CD4-positive, alpha-beta T cell treated with Interleukin-17A for 1 hour (primary cell): ENCODE data around the gene RIT2.
"Not testable (repeated sequence)": the region's sequence is repeated elsewhere in the genome, so short reads cannot be mapped to it uniquely, and the experiment has no call there.

ENCODE experiments used
- DNase-seq: peaks from one replicate; pipeline ENCODE4 v3.0.0-alpha.2; 2020

RIT2 gene

GRCh38 chr18:42814618-42815017 lies 300.9 kb downstream of the RIT2 start:
- DNase-seq, result no peak

DNA sequence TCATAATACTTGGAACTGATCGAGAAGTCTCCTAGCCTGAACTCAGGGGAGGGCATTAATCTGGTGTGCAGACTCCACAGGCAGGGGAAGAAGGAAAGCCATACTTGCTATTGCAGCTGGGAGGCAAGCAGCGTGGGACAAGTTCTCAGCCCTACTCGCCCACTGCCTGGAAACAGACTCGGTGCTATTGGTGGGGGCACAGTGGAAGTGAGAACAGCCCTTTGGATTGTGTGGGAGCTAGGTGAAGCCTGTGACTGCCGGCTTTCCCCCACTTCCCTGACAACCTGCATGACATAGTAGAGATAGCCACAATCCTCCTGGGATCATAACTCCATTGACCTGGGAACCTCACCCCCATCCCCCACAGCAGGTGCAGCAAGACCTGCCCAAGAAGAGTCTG lies 301.3 kb downstream of the RIT2 start:
- DNase-seq, result no peak

- no peak for DNase-seq
Observed at GRCh38 chr18:42813570-42813969, 301.9 kb downstream of the RIT2 start.

DNA sequence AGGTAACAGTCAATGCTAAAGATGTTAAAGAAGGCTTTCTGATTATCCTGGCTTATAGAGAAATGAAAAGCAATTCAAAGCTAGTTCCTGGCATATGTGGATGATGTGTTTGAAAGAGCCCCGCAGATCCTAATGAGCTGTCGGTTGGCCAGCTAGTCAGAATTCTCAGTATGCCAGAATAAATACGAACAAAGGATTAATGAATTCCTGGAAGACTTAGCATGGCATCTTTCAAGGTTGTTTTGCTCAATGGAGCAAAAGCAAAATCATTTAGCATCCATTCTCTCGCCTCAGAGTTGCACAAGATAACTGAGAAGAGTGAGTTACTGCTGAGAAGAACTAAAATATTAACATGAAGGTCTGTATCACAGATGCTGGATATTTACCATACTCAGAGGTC lies 307.6 kb downstream of the RIT2 start:
- DNase-seq, result no peak

GRCh38 chr18:42801706-42802105 lies 313.8 kb downstream of the RIT2 start:
- no peak for DNase-seq

- DNase-seq, result no peak
Observed at GRCh38 chr18:42798606-42799170, 316.8 kb downstream of the RIT2 start.

GRCh38 chr18:42795213-42795789 lies 320.2 kb downstream of the RIT2 start:
- DNase-seq, result not testable (repeated sequence)

DNA sequence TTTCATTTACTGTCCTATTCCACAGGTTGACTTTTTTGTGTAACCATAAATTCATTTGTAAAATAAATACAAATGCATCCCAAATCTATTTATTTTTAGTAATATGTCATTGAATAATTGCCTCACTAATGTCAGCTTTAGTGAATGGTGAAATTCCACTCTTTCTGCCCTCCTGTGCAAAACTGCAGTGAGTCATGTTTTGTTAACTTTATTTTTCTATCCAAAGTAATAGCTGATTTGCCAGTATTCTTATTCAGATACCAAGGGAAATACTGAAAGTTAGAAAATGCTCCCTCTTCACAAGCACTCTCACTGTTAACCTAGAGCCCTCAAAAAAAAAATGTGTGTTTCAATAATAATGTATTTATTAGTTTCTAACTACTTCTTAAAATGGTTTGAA lies 322.8 kb downstream of the RIT2 start:
- no peak for DNase-seq

GRCh38 chr18:42784632-42785031 lies 330.9 kb downstream of the RIT2 start:
- DNase-seq, result no peak

DNA sequence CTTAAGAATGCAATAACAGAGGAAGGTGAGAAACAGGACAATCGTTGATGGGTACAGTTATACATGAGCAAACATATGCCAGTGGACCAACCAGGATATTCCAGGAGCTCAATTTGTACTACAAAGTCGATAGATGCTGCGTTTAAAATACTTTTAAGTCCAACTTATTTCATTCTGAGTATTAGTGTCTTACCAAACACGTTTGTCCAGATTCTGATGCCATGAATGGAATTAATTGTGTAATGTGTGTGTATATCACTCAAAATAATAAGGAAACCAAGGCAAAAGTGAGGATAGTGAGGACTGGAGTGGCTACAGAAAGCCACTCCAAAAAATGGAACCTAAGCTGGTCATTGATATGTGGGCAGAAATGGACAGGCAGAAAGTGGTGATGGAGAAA lies 332.6 kb downstream of the RIT2 start:
- DNase-seq, result no peak

GRCh38 chr18:42781298-42781815 lies 334.1 kb downstream of the RIT2 start:
- DNase-seq, result no peak

GRCh38 chr18:42780171-42780570 lies 335.3 kb downstream of the RIT2 start:
- DNase-seq, result no peak

DNA sequence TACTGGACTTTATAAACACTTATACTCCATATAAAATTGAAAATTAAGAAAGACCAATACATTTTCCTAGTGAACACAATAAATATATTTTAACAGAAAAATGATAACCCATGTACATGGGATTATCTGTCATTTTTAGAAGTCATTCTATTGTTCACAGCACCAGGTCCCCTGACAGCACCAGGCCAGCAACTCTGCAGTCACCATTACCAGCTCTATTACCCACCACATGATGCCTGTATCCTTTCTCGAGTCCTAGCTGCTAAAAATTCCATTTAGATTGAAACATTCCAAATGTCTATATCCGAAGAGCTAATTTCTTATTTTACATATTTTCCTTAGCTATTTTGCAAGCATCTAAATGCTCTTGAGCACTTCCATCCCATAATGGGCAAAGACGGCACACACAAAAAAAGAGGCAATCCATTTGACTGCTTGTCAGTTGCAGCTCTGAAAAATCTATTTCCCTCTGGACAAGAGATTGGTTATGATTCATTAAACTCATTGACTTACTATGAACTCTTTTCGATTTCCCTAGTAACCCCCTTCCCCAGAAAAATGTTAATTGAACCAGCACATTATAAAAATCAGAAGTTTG lies 336.9 kb downstream of the RIT2 start:
- no peak for DNase-seq

GRCh38 chr18:42778024-42778423 lies 337.5 kb downstream of the RIT2 start:
- no peak for DNase-seq

GRCh38 chr18:42773870-42774269 lies 341.6 kb downstream of the RIT2 start:
- no peak for DNase-seq

GRCh38 chr18:42771936-42772335 lies 343.5 kb downstream of the RIT2 start:
- no peak for DNase-seq

GRCh38 chr18:42765302-42765701 lies 350.2 kb downstream of the RIT2 start:
- DNase-seq, result no peak

DNA sequence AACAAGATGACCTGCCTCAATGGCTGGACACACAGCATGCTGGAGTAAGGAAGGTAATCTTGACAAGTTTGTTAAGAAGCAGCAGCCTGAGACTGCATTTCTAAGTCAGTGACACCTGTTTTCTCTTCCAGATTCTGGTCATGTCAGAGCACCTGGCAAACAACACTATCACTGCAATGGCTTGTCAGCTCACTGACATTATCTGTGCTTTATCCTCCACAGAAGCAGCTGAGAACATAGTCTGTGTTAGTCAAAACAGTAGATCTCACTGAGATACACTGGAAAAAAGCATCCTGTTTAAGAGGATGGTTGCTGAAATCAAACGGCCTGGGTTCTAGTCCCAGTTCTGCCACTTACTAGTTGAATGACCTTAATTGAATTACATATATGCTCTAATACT lies 355.2 kb downstream of the RIT2 start:
- no peak for DNase-seq

DNA sequence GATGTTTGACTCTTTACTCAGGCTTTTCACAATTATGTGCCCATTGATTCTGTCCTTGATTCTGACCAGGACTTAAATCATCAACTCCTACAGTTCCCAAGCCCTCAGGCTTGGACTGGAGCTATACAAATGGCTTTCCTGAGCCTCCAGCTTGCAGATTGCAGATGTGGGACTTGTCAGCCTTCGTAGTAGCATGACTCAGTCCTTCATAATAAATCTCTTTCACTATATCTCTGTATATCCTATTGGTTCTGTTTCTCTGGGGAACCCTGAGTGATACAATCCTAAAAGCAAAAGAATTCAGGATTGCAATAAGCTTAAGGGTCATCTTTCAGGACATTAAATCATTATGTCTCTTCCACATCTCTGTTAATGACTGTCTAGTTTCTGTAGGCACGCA lies 356.6 kb downstream of the RIT2 start:
- DNase-seq, result no peak

DNA sequence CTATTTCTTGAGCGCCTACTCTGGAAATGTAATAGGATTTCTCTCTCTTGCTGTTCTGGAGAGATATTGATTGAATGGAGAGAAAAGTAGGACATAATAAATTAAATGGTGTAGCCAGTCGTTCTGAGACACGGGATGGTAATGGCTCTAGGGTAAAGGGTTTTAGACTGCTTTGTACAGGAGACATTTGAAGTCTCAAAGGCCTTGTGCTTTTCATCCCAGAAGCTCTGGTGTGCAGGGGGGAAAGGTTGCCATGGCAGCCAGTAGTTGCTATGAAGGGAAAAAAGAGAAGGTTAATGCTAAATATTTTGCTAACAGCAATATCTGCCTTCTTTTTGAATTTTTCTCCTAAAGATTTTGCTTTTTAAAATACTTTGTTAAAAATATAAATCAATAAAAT lies 359.3 kb downstream of the RIT2 start:
- no peak for DNase-seq

GRCh38 chr18:42752916-42753315 lies 362.6 kb downstream of the RIT2 start:
- no peak for DNase-seq

- no peak for DNase-seq
Observed at GRCh38 chr18:42746794-42747193, 368.7 kb downstream of the RIT2 start.

GRCh38 chr18:42745931-42746330 lies 369.6 kb downstream of the RIT2 start:
- DNase-seq, result no peak

GRCh38 chr18:42745171-42745570 lies 370.3 kb downstream of the RIT2 start:
- DNase-seq, result no peak
